SH-SY5Y (cell line): ENCODE results near the gene CAGE1.

Source experiments
- GATA2 ChIP-seq: IDR thresholded peaks from 2 replicates; pipeline ENCODE4 v1.6.1; 2011; ENCODE audit warnings: mild to moderate bottlenecking, low read depth, low read length
- GATA3 ChIP-seq: IDR thresholded peaks from 2 replicates; pipeline ENCODE4 v1.6.1; 2011; ENCODE audit warnings: low read depth, mild to moderate bottlenecking, low read length, moderate library complexity

GRCh38 chr6:7343546-7344475 lies 45.7 kb downstream of the CAGE1 start:
- no peak for TF ChIP-seq GATA3
- no peak for TF ChIP-seq GATA2
